Measurements from ENCODE around the gene COL23A1.

- TF ChIP-seq ZNF280B (CRISPR knock-in tag; IDR thresholded peaks at IDR 0.05; ENCODE audit: borderline replicate concordance) = no peak
- no peak for TF ChIP-seq ZNF383 (CRISPR knock-in tag; IDR thresholded peaks at IDR 0.05; ENCODE audit: borderline replicate concordance)
- no peak for TF ChIP-seq CTCF (CRISPR knock-in tag; IDR thresholded peaks at IDR 0.05)
- TF ChIP-seq EZH2 (conservative IDR thresholded peaks at IDR 0.05; ENCODE audit: low read depth, low read length) = no peak
- no peak for TF ChIP-seq MYC (CRISPR knock-in tag; IDR thresholded peaks at IDR 0.05; ENCODE audit: borderline replicate concordance)
- no peak for TF ChIP-seq POLR2A (IDR thresholded peaks at IDR 0.05; ENCODE audit: insufficient read depth in 1 of 2, low read depth in 2 of 2, low read length in 2 of 2)
- TF ChIP-seq TAF1 (CRISPR knock-in tag; IDR thresholded peaks at IDR 0.05) = no peak
- TF ChIP-seq ZNF740 (CRISPR knock-in tag; IDR thresholded peaks at IDR 0.05) = no peak
- TF ChIP-seq ELF1 (CRISPR knock-in tag; IDR thresholded peaks at IDR 0.05) = no peak
- no peak for TF ChIP-seq DRAP1 (CRISPR knock-in tag; IDR thresholded peaks at IDR 0.05)
Measured at GRCh38 chr5:178637356-178638074, 47.3 kb upstream of the COL23A1 start.
